ENCODE data around the gene SYK. TPM values are rescaled to one million over a fixed set of nuclear protein-coding genes. Genes with fewer than 3 reads are reported as not detected.

The SYK gene
- total and polyA plus RNA-seq, 2 experiments from 2014 or later, result not detected

GRCh38 chr9:90903766-90904424 is 102.3 kb downstream of the SYK start:
- DNase-seq (ENCODE audit: low read depth in 1 of 2, low spot score in 1 of 2), result no peak
- Histone ChIP-seq H3K9me3 (ENCODE audit: low read depth) (no peaks in the 10 kb centered on the region), H3K36me3 (no peaks in the 10 kb centered on the region), H3K27ac (no peak overlapping the region), H3K4me3 (no peak overlapping the region), H3K27me3 (no peaks in the 10 kb centered on the region), H3K4me1 (ENCODE audit: low read depth) (no peaks in the 10 kb centered on the region)
- no peak for TF ChIP-seq CTCF (IDR thresholded peaks at IDR 0.05; ENCODE audit: low read depth, low read length)

DNA sequence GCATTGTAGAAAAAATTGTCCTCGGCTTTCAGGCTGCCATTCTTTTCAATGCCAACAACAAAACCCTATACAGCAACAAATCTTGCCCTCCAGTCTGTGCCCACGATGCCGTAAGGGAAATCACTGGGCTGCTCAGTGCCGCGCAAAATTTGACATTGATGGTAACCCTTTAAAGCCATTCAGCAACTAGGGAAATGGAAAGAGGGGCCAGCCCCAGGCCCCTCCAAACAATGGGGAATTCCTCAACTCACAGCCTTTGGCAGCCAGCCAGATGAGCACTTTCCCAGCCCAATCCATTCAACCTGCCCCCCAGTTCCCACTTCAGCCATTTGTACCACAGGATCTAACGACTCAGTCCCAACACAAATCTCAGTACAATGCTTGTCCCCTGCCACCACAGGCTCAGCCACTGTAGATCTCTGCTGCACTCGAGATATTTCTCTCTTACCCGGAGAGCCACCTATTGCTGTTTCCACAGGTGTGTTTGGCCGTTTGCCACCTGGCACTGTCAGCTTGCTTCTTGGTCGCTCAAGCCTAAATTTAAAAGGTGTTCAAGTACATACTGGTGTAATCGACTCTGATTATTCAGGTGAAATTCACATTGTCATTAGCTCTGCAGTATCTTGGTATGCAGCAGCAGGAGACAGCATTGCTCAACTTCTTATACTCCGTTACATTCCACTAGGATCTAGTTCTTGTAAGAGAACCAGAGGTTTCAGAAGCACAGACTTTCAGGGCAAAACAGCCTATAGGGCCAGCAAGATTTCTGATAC is 103.3 kb downstream of the SYK start:
- Histone ChIP-seq H3K4me3 (no peak overlapping the region), H3K27me3 (no peaks in the 10 kb centered on the region), H3K4me1 (ENCODE audit: low read depth) (no peaks in the 10 kb centered on the region), H3K36me3 (no peaks in the 10 kb centered on the region), H3K27ac (no peak overlapping the region), H3K9me3 (ENCODE audit: low read depth) (no peaks in the 10 kb centered on the region)
- TF ChIP-seq CTCF (IDR thresholded peaks at IDR 0.05; ENCODE audit: low read depth, low read length), result no peak
- DNase-seq (ENCODE audit: low read depth in 1 of 2, low spot score in 1 of 2), result no peak

DNA sequence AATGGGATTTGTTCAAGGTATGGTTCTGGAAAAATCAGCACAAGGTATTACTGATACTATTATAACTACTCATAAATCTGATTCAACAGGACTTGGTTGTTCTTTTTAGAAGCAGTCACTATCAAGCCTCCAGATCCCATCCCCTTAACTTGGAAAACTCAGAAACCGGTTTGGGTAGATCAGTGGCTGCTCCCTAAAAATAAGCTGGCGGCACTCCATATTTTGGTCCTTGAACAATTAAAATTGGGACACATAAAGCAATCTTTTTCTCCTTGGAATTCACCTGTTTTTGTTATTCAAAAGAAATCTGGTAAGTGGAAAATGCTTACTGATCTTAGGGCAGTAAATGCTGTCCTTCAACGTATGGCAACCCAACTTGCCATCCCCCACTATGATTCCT is 104.2 kb downstream of the SYK start:
- Histone ChIP-seq H3K9me3 (ENCODE audit: low read depth) (no peaks in the 10 kb centered on the region), H3K27ac (no peak overlapping the region), H3K4me1 (ENCODE audit: low read depth) (no peaks in the 10 kb centered on the region), H3K36me3 (no peaks in the 10 kb centered on the region), H3K4me3 (no peak overlapping the region), H3K27me3 (no peaks in the 10 kb centered on the region)
- no peak for TF ChIP-seq CTCF (IDR thresholded peaks at IDR 0.05; ENCODE audit: low read depth, low read length)
- DNase-seq (ENCODE audit: low read depth in 1 of 2, low spot score in 1 of 2), result no peak

DNA sequence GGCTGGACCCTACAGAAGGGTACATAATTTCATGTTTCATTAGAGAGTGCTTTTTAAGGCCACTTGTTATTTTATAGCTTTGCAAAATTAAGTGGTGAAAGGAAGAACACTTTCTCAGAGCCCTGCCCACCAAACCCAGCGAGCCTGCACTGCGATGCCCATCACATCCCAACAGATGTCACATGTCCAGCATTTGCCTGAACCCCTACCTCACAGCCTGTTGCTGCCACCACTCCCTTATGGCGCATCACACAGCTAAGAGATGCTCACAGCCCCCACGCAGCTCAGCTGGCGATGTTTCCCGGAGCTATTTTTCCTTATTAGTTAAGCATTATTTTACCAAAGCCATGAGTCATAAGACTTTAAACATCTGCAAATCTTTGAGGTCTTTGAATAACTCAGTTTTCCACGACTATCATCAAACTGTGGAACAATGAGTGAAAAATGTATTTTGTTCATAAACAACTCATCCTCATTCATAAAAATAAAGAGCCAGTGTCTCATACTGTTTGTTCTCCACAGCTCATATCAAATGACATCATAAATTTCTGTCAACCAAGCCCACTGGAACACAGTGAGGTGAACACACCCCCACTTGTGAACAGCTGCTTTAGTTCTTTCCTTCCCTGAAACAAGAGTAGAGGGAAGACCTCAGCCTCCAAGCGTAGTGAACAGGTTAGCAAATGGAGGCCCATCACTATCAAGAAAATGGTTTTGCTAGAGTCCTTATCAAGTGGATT is 104.9 kb downstream of the SYK start:
- no peak overlapping the region for H3K4me3 ChIP-seq
- H3K4me1 ChIP-seq (ENCODE audit: low read depth), result no peaks in the 10 kb centered on the region
- TF ChIP-seq CTCF (IDR thresholded peaks at IDR 0.05; ENCODE audit: low read depth, low read length), result no peak
- H3K36me3 ChIP-seq, result no peaks in the 10 kb centered on the region
- H3K27ac ChIP-seq, result no peak overlapping the region
- H3K9me3 ChIP-seq (ENCODE audit: low read depth), result no peaks in the 10 kb centered on the region
- DNase-seq (ENCODE audit: low read depth in 1 of 2, low spot score in 1 of 2), result no peak
- H3K27me3 ChIP-seq, result no peaks in the 10 kb centered on the region

- TF ChIP-seq CTCF (IDR thresholded peaks at IDR 0.05; ENCODE audit: low read depth, low read length), result no peak
- H3K27ac ChIP-seq, result no peak overlapping the region
- no peak overlapping the region for H3K4me3 ChIP-seq
- no peaks in the 10 kb centered on the region for H3K27me3 ChIP-seq
- no peaks in the 10 kb centered on the region for H3K9me3 ChIP-seq (ENCODE audit: low read depth)
- no peak for DNase-seq (ENCODE audit: low read depth in 1 of 2, low spot score in 1 of 2)
- H3K4me1 ChIP-seq (ENCODE audit: low read depth), result no peaks in the 10 kb centered on the region
- H3K36me3 ChIP-seq, result no peaks in the 10 kb centered on the region
Observed at GRCh38 chr9:90907056-90907445, 105.4 kb downstream of the SYK start.
